ENCODE results near the gene SUMO1.

Gene SUMO1

DNA sequence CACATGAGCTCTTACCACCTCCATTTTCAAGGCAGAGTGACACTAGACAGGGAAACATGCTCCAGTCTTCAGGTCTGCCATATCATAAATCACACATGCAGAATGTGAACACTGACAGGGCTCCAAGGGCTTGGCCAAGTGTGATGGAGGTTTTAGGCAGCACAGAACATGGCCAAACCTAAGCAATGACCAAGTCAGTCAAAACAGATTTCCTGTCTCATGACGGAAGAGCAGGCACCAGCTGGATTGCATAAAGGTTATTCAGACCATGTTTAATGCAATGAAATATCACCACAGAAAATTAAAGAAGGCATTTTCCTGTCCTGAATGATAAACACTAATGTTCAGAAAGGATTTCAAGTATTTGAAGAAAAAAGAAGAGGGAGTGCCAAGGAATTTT is 72.5 kb downstream of the SUMO1 start:
- peaks cover 1% of the 10 kb centered on the region for H3K4me1 ChIP-seq (ENCODE audit: control insufficient read depth, low read depth, low read length)
- H3K4me3 ChIP-seq (ENCODE audit: low read length): no peak overlapping the region

DNA sequence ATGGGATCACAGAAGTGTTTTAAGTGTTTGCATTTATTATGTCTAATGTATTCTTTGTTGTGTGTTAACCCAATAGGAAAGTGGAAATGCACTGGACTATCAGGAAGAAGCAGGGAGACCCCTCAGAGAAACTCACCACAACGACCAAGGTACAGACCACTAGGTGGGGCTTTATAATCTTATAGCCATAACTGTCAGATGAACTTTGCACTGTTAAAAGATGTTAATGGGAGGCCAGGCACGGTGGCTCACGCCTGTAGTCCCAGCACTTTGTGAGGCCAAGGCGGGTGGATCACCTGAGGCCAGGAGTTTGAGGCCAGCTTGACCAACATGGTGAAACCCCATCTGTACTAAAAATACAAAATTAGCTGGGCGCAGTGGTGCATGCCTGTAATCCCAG is 73.2 kb downstream of the SUMO1 start:
- Histone ChIP-seq H3K4me3 (ENCODE audit: low read length) (no peak overlapping the region), H3K9ac (ENCODE audit: low read length) (no peak overlapping the region), H3K27me3 (ENCODE audit: control insufficient read depth, insufficient read depth, low read length) (peaks cover 11% of the 10 kb centered on the region), H3K36me3 (ENCODE audit: control insufficient read depth, low read depth, low read length) (no peaks in the 10 kb centered on the region), H3K9me3 (ENCODE audit: control insufficient read depth, low read depth, low read length) (no peaks in the 10 kb centered on the region), H3K27ac (ENCODE audit: low read length) (no peak overlapping the region), H3K4me1 (ENCODE audit: control insufficient read depth, low read depth, low read length) (no peaks in the 10 kb centered on the region)

More for the DNA sequence above, 72.5 kb downstream of the SUMO1 start:
- Histone ChIP-seq H3K36me3 (ENCODE audit: control insufficient read depth, low read depth, low read length) (no peaks in the 10 kb centered on the region), H3K9ac (ENCODE audit: low read length) (no peak overlapping the region), H3K27ac (ENCODE audit: low read length) (no peak overlapping the region), H3K9me3 (ENCODE audit: control insufficient read depth, low read depth, low read length) (no peaks in the 10 kb centered on the region), H3K27me3 (ENCODE audit: control insufficient read depth, insufficient read depth, low read length) (peaks cover 18% of the 10 kb centered on the region)

DNA sequence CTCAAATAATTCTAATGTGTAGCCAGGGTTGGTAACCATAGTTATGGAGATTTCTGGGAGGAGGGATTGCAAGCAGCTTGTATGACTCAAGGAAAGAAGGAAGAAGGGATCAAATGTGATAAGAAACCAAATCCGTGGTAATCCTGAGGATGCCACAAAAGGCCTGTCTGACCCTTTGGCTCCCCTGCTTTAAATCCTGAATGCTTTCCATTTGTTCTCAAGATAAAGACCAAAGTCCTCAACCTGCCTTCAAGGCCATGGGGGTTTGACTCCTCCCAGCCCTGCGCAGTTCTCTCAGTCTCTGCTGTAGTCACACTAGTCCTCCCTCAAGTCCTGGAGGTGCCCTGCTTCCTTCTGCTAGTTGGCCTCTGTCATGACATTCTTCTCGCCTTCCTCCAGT is 74.0 kb downstream of the SUMO1 start:
- Histone ChIP-seq H3K4me3 (ENCODE audit: low read length) (no peak overlapping the region), H3K27me3 (ENCODE audit: control insufficient read depth, insufficient read depth, low read length) (peaks cover 3% of the 10 kb centered on the region), H3K36me3 (ENCODE audit: control insufficient read depth, low read depth, low read length) (no peaks in the 10 kb centered on the region), H3K9me3 (ENCODE audit: control insufficient read depth, low read depth, low read length) (no peaks in the 10 kb centered on the region), H3K27ac (ENCODE audit: low read length) (no peak overlapping the region), H3K4me1 (ENCODE audit: control insufficient read depth, low read depth, low read length) (no peaks in the 10 kb centered on the region), H3K9ac (ENCODE audit: low read length) (no peak overlapping the region)

DNA sequence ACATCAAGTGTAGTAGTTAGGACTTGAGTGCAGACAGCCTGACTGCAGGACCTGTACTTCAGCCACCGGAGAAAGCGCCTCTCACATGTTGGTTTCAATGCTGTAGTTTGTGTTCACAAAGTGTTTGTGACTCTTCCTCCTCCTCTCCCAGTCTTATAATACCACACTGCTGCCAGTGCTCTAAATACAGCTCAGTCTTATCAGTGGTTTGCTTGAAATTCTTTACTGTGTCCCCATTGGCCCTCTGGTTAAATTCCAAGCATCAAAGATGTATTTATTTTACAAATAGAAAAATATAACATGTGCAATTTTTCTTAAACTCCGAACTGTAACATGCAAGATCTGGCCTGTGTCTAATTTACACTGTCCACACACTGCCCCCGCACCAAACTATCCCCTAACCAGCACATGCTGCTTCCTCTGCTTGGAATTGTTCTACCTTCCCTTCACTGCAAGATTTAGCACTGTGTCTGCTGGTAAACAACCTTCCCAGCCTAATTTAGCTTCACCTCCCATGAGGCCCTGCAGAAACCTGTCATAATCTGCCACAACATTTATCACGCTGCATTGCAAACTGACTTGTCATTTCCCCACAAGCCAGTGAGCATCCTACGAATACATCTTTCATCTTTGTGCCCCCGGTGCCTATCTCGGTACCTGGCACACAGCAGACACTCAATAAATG is 77.1 kb downstream of the SUMO1 start:
- H3K27ac ChIP-seq (ENCODE audit: low read length): no peak overlapping the region
- no peaks in the 10 kb centered on the region for H3K4me1 ChIP-seq (ENCODE audit: control insufficient read depth, low read depth, low read length)
- H3K36me3 ChIP-seq (ENCODE audit: control insufficient read depth, low read depth, low read length): no peaks in the 10 kb centered on the region
- H3K9ac ChIP-seq (ENCODE audit: low read length): no peak overlapping the region
- no peaks in the 10 kb centered on the region for H3K27me3 ChIP-seq (ENCODE audit: control insufficient read depth, insufficient read depth, low read length)
- H3K9me3 ChIP-seq (ENCODE audit: control insufficient read depth, low read depth, low read length): no peaks in the 10 kb centered on the region
- no peak overlapping the region for H3K4me3 ChIP-seq (ENCODE audit: low read length)

DNA sequence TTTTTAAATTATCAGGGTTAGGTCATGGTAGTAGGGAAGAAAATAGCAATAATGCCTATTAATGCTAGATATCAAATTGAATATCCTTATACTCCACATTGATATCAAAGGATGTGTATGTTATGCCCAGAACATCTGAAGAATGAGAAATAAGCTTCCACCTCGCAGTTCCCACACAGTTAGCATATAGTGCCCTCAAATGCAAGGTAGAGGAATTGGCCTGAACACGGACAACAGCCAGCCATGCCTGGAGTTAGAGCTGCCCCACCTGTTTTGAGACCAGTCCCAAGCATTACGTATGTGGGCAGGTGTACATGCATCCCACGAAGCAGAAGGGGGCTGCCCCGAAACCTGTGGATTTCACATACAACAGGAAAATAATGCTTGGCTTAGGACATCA is 79.6 kb downstream of the SUMO1 start:
- Histone ChIP-seq H3K4me3 (ENCODE audit: low read length) (no peak overlapping the region), H3K27ac (ENCODE audit: low read length) (no peak overlapping the region), H3K4me1 (ENCODE audit: control insufficient read depth, low read depth, low read length) (no peaks in the 10 kb centered on the region), H3K9ac (ENCODE audit: low read length) (no peak overlapping the region), H3K36me3 (ENCODE audit: control insufficient read depth, low read depth, low read length) (no peaks in the 10 kb centered on the region), H3K9me3 (ENCODE audit: control insufficient read depth, low read depth, low read length) (no peaks in the 10 kb centered on the region), H3K27me3 (ENCODE audit: control insufficient read depth, insufficient read depth, low read length) (no peaks in the 10 kb centered on the region)

DNA sequence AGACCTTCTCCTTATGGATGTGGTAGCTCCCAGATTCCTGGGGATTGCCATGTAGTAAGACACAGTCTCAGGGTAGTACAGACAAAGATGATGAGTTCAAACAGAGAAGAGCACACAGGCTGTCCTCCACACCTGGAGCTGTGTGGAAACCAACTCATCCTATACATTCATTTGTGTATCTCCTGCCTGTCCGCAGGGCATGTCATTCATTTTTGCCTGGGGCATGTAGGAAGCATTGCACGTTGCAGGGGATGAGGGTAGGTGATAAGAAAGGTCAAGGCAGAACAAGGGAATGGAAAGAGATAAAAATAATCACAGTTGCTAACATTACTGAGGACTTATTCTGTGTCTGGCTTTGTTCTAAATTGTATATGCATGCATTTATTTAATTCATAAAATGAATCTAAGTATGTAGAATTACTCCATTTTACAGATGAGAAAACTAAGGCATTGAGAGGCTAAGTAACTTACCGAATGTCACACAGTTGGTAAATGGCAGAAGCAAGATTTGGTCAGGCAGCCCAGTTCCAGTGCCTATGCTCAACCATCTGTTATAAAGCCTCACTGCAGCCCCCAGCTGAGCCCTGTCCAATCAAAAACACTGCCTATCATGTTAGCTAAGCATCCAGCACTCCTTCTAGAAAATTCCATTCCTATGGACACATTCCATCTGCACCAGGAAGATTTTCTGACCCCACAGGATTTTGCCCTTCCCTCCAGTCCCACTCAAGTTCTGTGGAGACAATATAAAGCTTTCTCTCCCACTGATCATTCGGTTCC is 81.0 kb downstream of the SUMO1 start:
- H3K4me3 ChIP-seq (ENCODE audit: low read length): no peak overlapping the region
- H3K36me3 ChIP-seq (ENCODE audit: control insufficient read depth, low read depth, low read length): no peaks in the 10 kb centered on the region
- H3K27me3 ChIP-seq (ENCODE audit: control insufficient read depth, insufficient read depth, low read length): no peaks in the 10 kb centered on the region
- H3K9ac ChIP-seq (ENCODE audit: low read length): no peak overlapping the region
- no peaks in the 10 kb centered on the region for H3K9me3 ChIP-seq (ENCODE audit: control insufficient read depth, low read depth, low read length)
- H3K4me1 ChIP-seq (ENCODE audit: control insufficient read depth, low read depth, low read length): no peaks in the 10 kb centered on the region
- H3K27ac ChIP-seq (ENCODE audit: low read length): no peak overlapping the region
